ENCODE results near the gene WWP2. TPM values are rescaled to one million over a fixed set of nuclear protein-coding genes. Genes with fewer than 3 reads are reported as not detected.

WWP2 gene
- total RNA-seq, 1 experiment from 2014 or later, result 38.1 TPM

GRCh38 chr16:69925311-69925710 lies 163.2 kb downstream of the WWP2 start:
- no peak for DNase-seq (ENCODE audit: low spot score)

- no peak for DNase-seq (ENCODE audit: low spot score)
Measured at GRCh38 chr16:69926241-69926640, 164.1 kb downstream of the WWP2 start.

GRCh38 chr16:69927056-69927757 lies 165.1 kb downstream of the WWP2 start:
- no peak for DNase-seq (ENCODE audit: low spot score)

- no peak for DNase-seq (ENCODE audit: low spot score)
Measured at GRCh38 chr16:69928856-69929400, 166.8 kb downstream of the WWP2 start.

- no peak for DNase-seq (ENCODE audit: low spot score)
Measured at GRCh38 chr16:69929480-69929879, 167.3 kb downstream of the WWP2 start.

GRCh38 chr16:69930117-69930776 lies 168.1 kb downstream of the WWP2 start:
- DNase-seq (ENCODE audit: low spot score), result peak; percentile 77

- DNase-seq (ENCODE audit: low spot score), result no peak
Measured at GRCh38 chr16:69931631-69932030, 169.5 kb downstream of the WWP2 start.

GRCh38 chr16:69932228-69932627 lies 170.1 kb downstream of the WWP2 start:
- no peak for DNase-seq (ENCODE audit: low spot score)

GRCh38 chr16:69932691-69933392 lies 170.7 kb downstream of the WWP2 start:
- no peak for DNase-seq (ENCODE audit: low spot score)

- DNase-seq (ENCODE audit: low spot score), result no peak
Measured at GRCh38 chr16:69934044-69934443, 171.9 kb downstream of the WWP2 start.

- DNase-seq (ENCODE audit: low spot score), result no peak
Measured at GRCh38 chr16:69934751-69935150, 172.6 kb downstream of the WWP2 start.

GRCh38 chr16:69935278-69935711 lies 173.2 kb downstream of the WWP2 start:
- DNase-seq (ENCODE audit: low spot score), result no peak

GRCh38 chr16:69935740-69936139 lies 173.6 kb downstream of the WWP2 start:
- no peak for DNase-seq (ENCODE audit: low spot score)

GRCh38 chr16:69936252-69936651 lies 174.1 kb downstream of the WWP2 start:
- DNase-seq (ENCODE audit: low spot score), result no peak

- no peak for DNase-seq (ENCODE audit: low spot score)
Measured at GRCh38 chr16:69936751-69937211, 174.6 kb downstream of the WWP2 start.

GRCh38 chr16:69937465-69937951 lies 175.4 kb downstream of the WWP2 start:
- DNase-seq (ENCODE audit: low spot score), result no peak

- no peak for DNase-seq (ENCODE audit: low spot score)
Measured at GRCh38 chr16:69938981-69939820, 177.1 kb downstream of the WWP2 start.

- no peak for DNase-seq (ENCODE audit: low spot score)
Measured at GRCh38 chr16:69939821-69940585, 177.9 kb downstream of the WWP2 start.

GRCh38 chr16:69940676-69941075 lies 178.5 kb downstream of the WWP2 start:
- DNase-seq (ENCODE audit: low spot score), result no peak

Data from HT-29 (cell line).